Tibial nerve (tissue), 3 donors: ENCODE measurements around the gene NET1.

Experiments
- POLR2A ChIP-seq, 2 donors: fragments of 450-650 bp; IDR thresholded peaks; one replicate each; pipeline ENCODE4 v1.6.1; 2017; ENCODE audit warnings: antibody characterized with exemption in 2 of 2, mild to moderate bottlenecking in 2 of 2, moderate library complexity in 2 of 2
- TF ChIP-seq, protein P1 (sequence below), 5 experiments: fragments of 200-600 bp in 3 of 5; fragments of 450-650 bp in 2 of 5; sonication (generic) in 3 of 5; IDR thresholded peaks; one replicate each; pipeline ENCODE4 v1.5.1; 2016 to 2019; ENCODE audit warnings: antibody characterized with exemption in 5 of 5, mild to moderate bottlenecking in 3 of 5, moderate library complexity in 2 of 5

DNA sequence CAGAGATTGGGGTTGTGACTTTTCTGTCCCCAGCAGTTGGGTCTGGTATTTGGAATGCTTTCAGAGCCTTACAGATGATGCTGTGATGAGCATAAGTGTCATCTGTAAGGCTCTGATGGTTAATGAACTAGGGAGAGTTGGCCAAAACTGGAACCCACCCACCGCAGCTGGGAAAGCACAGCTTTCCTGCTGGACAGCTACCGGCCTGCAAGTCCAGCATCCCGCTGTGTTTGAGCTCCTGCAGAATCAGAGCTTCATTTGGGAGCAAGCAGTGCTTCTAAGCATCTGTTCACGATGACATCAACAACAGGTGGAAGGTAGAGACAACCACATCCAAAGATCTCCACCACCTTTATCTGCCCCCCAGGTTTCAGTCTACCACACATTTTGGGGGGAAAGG lies 35.9 kb upstream of the NET1 start:
- TF ChIP-seq, protein P1, sequence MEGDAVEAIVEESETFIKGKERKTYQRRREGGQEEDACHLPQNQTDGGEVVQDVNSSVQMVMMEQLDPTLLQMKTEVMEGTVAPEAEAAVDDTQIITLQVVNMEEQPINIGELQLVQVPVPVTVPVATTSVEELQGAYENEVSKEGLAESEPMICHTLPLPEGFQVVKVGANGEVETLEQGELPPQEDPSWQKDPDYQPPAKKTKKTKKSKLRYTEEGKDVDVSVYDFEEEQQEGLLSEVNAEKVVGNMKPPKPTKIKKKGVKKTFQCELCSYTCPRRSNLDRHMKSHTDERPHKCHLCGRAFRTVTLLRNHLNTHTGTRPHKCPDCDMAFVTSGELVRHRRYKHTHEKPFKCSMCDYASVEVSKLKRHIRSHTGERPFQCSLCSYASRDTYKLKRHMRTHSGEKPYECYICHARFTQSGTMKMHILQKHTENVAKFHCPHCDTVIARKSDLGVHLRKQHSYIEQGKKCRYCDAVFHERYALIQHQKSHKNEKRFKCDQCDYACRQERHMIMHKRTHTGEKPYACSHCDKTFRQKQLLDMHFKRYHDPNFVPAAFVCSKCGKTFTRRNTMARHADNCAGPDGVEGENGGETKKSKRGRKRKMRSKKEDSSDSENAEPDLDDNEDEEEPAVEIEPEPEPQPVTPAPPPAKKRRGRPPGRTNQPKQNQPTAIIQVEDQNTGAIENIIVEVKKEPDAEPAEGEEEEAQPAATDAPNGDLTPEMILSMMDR (IDR thresholded peaks at IDR 0.05): no peak
- TF ChIP-seq POLR2A (IDR thresholded peaks at IDR 0.05): no peak
